ENCODE results near the gene SLC7A7. TPM values are rescaled to one million over a fixed set of nuclear protein-coding genes. Genes with fewer than 3 reads are reported as not detected.

SLC7A7 gene
- total RNA-seq, 1 donor from 2014 or later = 4.7 TPM

- ATAC-seq (no peak), DNase-seq (no peak)
- intact Hi-C loops (cut with micrococcal nuclease) = no loop called here
Observed at GRCh38 chr14:22845821-22846625, 30.8 kb upstream of the SLC7A7 start.

DNA sequence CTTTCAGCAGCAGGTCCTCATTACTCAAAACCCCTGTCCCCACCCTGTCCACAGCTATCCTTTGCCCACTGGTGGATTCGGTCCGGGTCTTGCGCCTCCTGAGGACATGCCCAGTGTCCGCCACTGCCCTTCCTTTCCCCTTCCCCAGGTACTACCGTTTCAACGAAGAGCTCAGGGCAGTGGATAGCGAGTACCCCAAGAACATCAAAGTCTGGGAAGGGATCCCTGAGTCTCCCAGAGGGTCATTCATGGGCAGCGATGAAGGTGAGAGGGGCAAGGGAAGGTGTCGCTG, 29.8 kb upstream of the SLC7A7 start:
- ATAC-seq (no peak), DNase-seq (no peak)
- intact Hi-C loops (cut with micrococcal nuclease) = no loop called here

- no peak for ATAC-seq
- DNase-seq = no peak
- intact Hi-C loops (cut with micrococcal nuclease) = no loop called here
Observed at GRCh38 chr14:22844221-22845102, 29.2 kb upstream of the SLC7A7 start.

DNA sequence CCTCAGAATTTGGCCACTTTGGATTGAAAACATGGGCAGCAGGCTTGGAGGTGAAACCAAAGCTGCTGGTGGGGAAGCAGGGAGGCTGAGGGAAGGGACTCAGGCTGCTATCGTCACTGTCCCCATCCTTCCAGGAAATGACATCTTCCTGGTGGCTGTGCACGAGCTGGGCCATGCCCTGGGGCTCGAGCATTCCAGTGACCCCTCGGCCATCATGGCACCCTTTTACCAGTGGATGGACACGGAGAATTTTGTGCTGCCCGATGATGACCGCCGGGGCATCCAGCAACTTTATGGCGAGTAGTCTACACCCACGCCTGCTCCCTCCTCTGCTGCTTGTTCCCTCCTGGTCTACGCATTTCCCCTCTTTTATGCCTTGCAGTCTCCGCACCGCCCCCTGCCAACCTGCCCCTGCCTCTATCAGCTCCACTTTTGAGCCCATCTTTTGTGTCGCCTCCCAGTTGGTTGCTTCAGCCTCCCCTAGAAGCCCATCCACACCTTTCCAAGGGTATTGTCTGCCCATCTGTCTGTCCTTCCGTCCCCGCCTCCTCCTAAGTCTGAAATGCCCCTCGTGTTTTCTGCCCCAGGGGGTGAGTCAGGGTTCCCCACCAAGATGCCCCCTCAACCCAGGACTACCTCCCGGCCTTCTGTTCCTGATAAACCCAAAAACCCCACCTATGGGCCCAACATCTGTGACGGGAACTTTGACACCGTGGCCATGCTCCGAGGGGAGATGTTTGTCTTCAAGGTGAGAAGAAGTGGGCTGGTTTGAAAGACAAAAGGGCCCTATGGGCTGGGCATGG, 28.1 kb upstream of the SLC7A7 start:
- intact Hi-C loops (cut with micrococcal nuclease) = no loop called here
- DNase-seq (no peak), ATAC-seq (no peak)

DNA sequence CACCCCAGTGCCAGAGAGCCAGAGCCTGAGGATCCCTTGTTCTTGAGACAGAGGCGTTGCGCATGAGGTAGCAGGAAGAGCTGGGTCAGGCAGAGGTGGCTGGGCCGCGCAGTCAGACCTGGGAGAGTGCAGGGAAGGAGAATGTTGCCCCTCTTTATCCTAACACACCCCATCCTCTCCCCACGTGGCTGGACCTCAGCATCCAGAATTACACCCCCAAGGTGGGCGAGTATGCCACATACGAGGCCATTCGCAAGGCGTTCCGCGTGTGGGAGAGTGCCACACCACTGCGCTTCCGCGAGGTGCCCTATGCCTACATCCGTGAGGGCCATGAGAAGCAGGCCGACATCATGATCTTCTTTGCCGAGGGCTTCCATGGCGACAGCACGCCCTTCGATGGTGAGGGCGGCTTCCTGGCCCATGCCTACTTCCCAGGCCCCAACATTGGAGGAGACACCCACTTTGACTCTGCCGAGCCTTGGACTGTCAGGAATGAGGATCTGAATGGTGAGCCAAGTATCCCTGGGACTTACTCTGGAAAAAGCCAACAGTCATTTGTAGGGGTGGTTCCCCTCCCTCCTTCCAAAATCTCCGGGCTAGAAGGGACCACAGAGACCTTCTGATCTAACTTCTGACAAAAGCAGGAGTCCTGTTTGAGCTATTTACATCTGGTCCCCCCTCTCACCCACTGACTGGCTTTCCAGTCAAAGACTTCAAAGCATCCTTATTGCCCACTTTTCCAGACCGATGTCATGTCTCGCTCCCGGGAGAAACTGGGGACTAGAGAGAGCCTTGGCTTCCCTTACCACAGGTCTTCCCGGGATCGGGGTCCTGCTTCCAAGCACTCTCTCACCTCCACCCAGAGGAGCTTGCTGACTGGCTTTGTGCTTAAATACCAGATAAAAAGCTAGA, 27.2 kb upstream of the SLC7A7 start:
- ATAC-seq = no peak
- no peak for DNase-seq
- intact Hi-C loops (cut with micrococcal nuclease) = no loop called here

DNA sequence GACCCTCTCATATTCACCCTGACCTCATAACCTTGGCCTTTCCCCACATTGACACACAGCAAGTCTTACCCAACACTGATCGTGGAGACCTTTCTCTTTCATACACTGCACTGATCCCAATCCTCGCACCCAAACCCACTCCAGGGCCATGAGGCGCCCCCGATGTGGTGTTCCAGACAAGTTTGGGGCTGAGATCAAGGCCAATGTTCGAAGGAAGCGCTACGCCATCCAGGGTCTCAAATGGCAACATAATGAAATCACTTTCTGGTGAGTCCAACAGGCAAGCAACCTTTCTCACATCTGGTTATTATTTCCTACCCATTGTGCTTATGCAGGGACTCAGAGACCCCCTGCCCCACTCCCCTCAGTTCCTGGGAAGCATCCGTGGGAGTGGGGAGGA, 26.5 kb upstream of the SLC7A7 start:
- intact Hi-C loops (cut with micrococcal nuclease) = no loop called here
- DNase-seq (no peak), ATAC-seq (no peak)

DNA sequence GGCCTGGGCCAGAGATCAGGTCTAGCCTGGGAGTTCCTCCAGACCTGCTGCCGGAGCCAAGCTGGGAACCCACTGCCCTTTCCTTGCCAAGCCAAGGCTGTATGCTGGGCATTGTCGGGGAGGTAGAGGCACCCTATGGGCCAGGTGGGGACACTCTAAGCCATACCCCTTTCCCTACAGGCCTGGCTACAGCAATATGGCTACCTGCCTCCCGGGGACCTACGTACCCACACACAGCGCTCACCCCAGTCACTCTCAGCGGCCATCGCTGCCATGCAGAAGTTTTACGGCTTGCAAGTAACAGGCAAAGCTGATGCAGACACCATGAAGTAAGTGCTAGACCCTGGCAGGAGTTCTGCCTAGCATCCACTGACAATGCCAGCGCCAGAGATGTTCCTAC, 26.1 kb upstream of the SLC7A7 start:
- intact Hi-C loops (cut with micrococcal nuclease) = no loop called here
- no peak for ATAC-seq
- no peak for DNase-seq

- DNase-seq (peak; percentile 19), ATAC-seq (no peak)
- intact Hi-C loops (cut with micrococcal nuclease) = no loop called here
Observed at GRCh38 chr14:22839159-22839779, 24.0 kb upstream of the SLC7A7 start.

- DNase-seq = peak; percentile 61
- intact Hi-C loops (cut with micrococcal nuclease) = no loop called here
- peak; percentile 27 for ATAC-seq
Observed at GRCh38 chr14:22838631-22839041, 23.4 kb upstream of the SLC7A7 start.

GRCh38 chr14:22837750-22838538, 22.7 kb upstream of the SLC7A7 start:
- intact Hi-C loops (cut with micrococcal nuclease) = no loop called here
- ATAC-seq (peak; percentile 61), DNase-seq (peak; percentile 73)

- intact Hi-C loops (cut with micrococcal nuclease) = no loop called here
- peak; percentile 80 for DNase-seq
Observed at GRCh38 chr14:22837114-22837749, 22.0 kb upstream of the SLC7A7 start.

GRCh38 chr14:22836301-22837113, 21.3 kb upstream of the SLC7A7 start, which contains the start of gene MMP14:
TSS of gene MMP14 (plus strand) at chr14:22836585. CDS start at chr14:22836818, 233 bp downstream.
- intact Hi-C loops (cut with micrococcal nuclease) = no loop called here
- ATAC-seq = peak; percentile 83

More at GRCh38 chr14:22837114-22837749, 22.0 kb upstream of the SLC7A7 start:
- ATAC-seq = peak; percentile 80

GRCh38 chr14:22835505-22835904, 20.3 kb upstream of the SLC7A7 start:
- DNase-seq (no peak), ATAC-seq (no peak)
- intact Hi-C loops (cut with micrococcal nuclease) = no loop called here

More at GRCh38 chr14:22836301-22837113, 21.3 kb upstream of the SLC7A7 start, which contains the start of gene MMP14:
- peak; percentile 77 for DNase-seq

DNA sequence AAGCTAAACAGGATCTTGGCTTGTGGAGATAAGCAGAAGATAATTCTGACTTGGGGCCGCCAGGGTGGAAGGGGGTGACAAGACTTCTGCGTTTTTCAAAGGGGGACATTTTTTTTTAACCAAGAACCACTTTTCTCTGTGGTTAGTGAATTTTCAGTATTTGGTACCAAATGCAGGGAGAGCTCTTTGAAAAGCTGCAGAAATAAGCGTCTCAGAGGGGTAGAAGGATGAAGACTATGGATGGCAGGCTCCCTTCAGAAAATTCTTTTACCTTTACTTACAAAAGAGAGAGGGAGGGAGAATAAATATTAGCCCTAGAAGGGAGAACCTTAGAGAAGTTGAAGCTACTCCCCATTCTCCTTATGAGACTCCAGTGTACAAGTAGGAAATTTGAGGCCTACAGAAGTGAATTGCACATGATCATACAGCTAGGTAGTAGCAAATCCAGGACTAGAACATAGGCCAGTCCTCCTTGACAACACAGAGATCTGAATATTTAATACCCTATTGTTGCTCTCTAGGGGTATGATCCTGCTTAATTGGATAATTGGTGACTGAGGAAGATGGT, 15.3 kb upstream of the SLC7A7 start:
- intact Hi-C loops (cut with micrococcal nuclease) = no loop called here
- DNase-seq = no peak
- no peak for ATAC-seq

- peak; percentile 94 for DNase-seq
- ATAC-seq = peak; percentile 98
- intact Hi-C loops (cut with micrococcal nuclease) = no loop called here
Observed at GRCh38 chr14:22829661-22830442, 14.6 kb upstream of the SLC7A7 start, which contains the start of gene MRPL52. TSS of gene MRPL52 (plus strand) at chr14:22829887. CDS start at chr14:22829913, 26 bp downstream.

All from left ventricle myocardium superior (tissue), 1 donor.